ENCODE results near the gene TMEM201.

- TF ChIP-seq SUZ12 (IDR thresholded peaks at IDR 0.05; ENCODE audit: extremely low read depth, insufficient read depth, insufficient read length) (no peak), ZNF274 (IDR thresholded peaks at IDR 0.05; ENCODE audit: low read depth, low read length) (no peak), YY1 (IDR thresholded peaks at IDR 0.05; ENCODE audit: insufficient read depth, insufficient read length) (no peak)
Observed at GRCh38 chr1:9598316-9598700, 9.6 kb downstream of the TMEM201 start.

Measured in NT2/D1 (cell line).